ENCODE results near the gene SAT1. TPM values are rescaled to one million over a fixed set of nuclear protein-coding genes. Genes with fewer than 3 reads are reported as not detected.
A peak's percentile ranks its signal among the peaks of the same experiment; 100 is the strongest.

Gene SAT1
- total RNA-seq, 1 donor from 2014 or later: 784 TPM

DNA sequence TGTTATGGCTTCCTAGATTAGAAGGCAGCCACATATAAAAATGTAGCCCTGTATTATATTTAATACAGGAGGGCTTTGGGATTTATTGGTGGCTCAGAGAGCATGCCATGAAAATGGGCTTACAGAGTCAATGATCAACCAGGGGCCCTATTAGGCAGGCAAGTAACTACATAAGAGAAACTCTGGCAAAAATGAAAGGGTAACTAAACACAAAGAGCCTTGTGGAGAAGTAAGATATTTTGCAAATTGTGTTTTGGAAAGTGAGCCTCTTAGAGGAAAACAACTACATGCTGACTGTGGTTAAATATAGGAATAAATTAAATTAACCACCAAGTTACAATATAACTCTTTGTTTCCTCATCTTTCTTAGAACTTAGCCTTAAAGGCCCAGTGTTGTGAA, 5.5 kb downstream of the SAT1 start:
- Histone ChIP-seq H3K36me3 (no peaks in the 10 kb centered on the region), H3K4me1 (no peaks in the 10 kb centered on the region), H3K27ac (peak overlapping the region; percentile 36), H3K9me3 (no peaks in the 10 kb centered on the region), H3K27me3 (no peaks in the 10 kb centered on the region), H3K4me3 (no peak overlapping the region)
- intact Hi-C loops (cut with DNase I): no loop called here
- DNase-seq (no peak), ATAC-seq (no peak)
- TF ChIP-seq, protein P1, sequence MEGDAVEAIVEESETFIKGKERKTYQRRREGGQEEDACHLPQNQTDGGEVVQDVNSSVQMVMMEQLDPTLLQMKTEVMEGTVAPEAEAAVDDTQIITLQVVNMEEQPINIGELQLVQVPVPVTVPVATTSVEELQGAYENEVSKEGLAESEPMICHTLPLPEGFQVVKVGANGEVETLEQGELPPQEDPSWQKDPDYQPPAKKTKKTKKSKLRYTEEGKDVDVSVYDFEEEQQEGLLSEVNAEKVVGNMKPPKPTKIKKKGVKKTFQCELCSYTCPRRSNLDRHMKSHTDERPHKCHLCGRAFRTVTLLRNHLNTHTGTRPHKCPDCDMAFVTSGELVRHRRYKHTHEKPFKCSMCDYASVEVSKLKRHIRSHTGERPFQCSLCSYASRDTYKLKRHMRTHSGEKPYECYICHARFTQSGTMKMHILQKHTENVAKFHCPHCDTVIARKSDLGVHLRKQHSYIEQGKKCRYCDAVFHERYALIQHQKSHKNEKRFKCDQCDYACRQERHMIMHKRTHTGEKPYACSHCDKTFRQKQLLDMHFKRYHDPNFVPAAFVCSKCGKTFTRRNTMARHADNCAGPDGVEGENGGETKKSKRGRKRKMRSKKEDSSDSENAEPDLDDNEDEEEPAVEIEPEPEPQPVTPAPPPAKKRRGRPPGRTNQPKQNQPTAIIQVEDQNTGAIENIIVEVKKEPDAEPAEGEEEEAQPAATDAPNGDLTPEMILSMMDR (IDR thresholded peaks at IDR 0.05): no peak

DNA sequence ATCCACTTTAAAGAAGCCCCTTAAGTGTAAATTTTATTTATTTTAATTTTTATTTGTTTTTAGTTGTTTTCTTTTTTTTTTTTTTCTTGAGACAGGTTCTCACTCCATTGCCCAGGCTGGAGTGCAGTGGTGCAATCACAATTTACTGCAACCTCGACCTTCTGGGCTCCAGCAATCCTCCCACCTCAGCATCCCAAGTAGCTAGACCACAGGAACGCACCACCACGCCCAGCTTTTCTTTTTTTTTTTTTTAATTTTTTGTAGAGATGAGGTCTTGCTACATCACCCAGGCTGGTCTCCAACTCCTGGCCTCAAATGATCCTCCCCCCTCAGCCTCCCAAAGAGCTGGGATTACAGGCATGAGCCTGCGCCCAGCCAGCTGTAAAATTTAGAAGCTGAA, 6.0 kb downstream of the SAT1 start:
- ATAC-seq (no peak), DNase-seq (no peak)
- Histone ChIP-seq H3K27ac (peak overlapping the region; percentile 36), H3K4me1 (no peaks in the 10 kb centered on the region), H3K27me3 (no peaks in the 10 kb centered on the region), H3K9me3 (no peaks in the 10 kb centered on the region), H3K36me3 (no peaks in the 10 kb centered on the region), H3K4me3 (no peak overlapping the region)
- TF ChIP-seq, protein P1 (IDR thresholded peaks at IDR 0.05): no peak
- intact Hi-C loops (cut with DNase I): no loop called here

DNA sequence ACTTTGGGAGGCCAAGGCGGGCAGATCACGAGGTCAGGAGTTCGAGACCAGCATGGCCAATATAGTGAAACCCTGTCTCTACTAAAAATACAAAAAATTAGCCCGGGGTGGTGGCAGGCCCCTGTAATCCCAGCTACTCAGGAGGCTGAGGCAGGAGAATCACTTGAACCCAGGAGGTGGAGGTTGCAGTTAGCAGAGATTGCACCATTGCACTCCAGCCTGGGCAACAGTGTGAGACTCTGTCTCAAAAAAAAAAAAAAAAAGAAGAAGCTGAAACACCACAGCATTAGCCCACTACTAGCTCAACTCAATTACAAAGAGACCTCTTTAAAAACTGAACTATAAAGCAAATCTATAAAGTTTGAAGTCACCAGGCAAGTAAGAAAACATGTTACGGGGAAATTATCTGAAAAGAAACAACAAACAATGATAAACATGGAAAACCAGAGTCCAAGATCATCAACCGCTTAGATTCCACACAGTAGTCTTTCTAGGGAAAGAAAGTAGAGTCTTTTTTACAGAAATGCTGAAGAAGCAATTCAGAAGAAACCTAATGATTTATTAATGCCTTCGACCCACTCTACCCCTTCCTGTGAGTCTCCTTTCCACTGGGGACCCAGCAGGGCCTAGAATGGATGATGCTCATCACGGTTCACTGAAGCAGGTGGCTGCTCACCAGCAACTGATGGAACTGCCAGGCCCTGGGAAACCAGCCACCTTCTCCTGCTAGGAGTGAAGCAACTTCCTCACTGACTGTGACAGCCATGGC, 6.6 kb downstream of the SAT1 start:
- TF ChIP-seq, protein P1 (IDR thresholded peaks at IDR 0.05): no peak
- DNase-seq (no peak), ATAC-seq (peak; percentile 50)
- intact Hi-C loops (cut with DNase I): no loop called here
- Histone ChIP-seq H3K4me3 (no peak overlapping the region), H3K4me1 (no peaks in the 10 kb centered on the region), H3K27ac (no peak overlapping the region), H3K9me3 (no peaks in the 10 kb centered on the region), H3K36me3 (no peaks in the 10 kb centered on the region), H3K27me3 (no peaks in the 10 kb centered on the region)

DNA sequence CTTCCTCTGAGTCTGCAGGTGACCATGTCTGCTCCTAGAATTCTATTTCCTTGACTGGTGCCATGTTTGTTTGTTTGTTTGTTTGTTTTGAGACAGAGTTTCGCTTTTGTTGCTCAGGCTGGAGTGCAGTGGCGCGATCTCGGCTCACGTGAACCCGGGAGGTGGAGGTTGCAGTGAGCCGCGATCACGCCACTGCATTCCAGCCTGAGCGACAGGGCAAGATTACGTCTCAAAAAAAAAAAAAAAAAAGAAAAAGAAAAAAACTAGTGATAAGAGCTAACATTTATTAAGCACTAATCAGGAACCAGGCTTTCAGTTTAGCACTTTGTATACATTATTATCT, 7.2 kb downstream of the SAT1 start:
- no peak overlapping the region for H3K4me3 ChIP-seq
- ATAC-seq (no peak), DNase-seq (peak; percentile 64)
- TF ChIP-seq, protein P1 (IDR thresholded peaks at IDR 0.05): no peak
- no peaks in the 10 kb centered on the region for H3K9me3 ChIP-seq
- no peaks in the 10 kb centered on the region for H3K4me1 ChIP-seq
- no peaks in the 10 kb centered on the region for H3K36me3 ChIP-seq
- H3K27ac ChIP-seq: no peak overlapping the region
- intact Hi-C loops (cut with DNase I): no loop called here
- H3K27me3 ChIP-seq: no peaks in the 10 kb centered on the region

DNA sequence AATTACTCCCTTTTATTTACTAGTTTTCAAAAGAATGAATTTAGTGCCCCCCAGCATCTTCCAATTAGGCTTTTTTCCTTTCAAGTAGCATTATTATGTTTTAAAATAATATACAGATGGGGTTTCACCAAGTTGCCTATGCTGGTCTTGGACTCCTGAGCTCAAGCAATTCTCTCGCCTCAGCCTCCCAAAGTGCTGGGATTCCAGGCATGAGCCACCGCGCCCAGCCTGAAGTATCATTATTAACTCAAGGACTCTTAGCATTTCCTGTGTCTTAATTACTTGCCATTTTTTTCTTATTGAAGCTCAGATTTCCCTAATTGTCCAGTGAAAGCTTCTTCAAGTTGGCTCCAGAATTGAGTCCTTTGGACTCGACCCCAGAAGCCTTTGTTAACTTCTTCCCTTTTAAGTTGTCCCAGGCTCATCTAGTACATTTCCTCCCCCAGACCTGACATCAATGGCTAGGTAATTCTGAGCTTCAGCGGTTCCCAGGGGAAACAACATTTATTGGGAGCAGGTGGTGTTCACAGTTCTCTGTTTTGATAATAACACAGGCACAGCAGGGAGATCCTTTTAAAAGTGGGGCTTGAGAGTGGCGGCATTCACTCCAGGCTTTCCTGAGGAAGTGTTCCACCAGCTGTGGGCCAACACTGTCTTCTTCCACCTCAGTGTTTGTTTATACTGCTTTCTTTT, 10.0 kb downstream of the SAT1 start:
- ATAC-seq: no peak
- H3K4me3 ChIP-seq: no peak overlapping the region
- H3K36me3 ChIP-seq: no peaks in the 10 kb centered on the region
- no peaks in the 10 kb centered on the region for H3K9me3 ChIP-seq
- DNase-seq: no peak
- intact Hi-C loops (cut with DNase I): no loop called here
- no peaks in the 10 kb centered on the region for H3K4me1 ChIP-seq
- TF ChIP-seq, protein P1 (IDR thresholded peaks at IDR 0.05): no peak
- no peaks in the 10 kb centered on the region for H3K27me3 ChIP-seq
- H3K27ac ChIP-seq: peak overlapping the region; percentile 30
